Stomach (tissue), 4 donors: Measurements from ENCODE around the gene PTPRD.

Source experiments
- EP300 ChIP-seq: sonication (generic); formaldehyde crosslinking; IDR thresholded peaks from one replicate; pipeline ENCODE4 v1.6.1; 2017; ENCODE audit warnings: antibody characterized with exemption
- POLR2A ChIP-seq, 4 donors: fragments of 450-650 bp; IDR thresholded peaks; one replicate each; pipeline ENCODE4 v1.6.1; 2016; ENCODE audit warnings: antibody characterized with exemption in 4 of 4, control low read depth in 2 of 4, mild to moderate bottlenecking in 1 of 4, moderate library complexity in 1 of 4
- POLR2AphosphoS5 ChIP-seq, 3 donors: sonication (generic); formaldehyde crosslinking; IDR thresholded peaks; one replicate each; pipeline ENCODE4 v1.6.1; 2016; ENCODE audit warnings: antibody characterized with exemption in 3 of 3
- TF ChIP-seq, protein P1 (sequence below), 7 experiments: fragments of 450-650 bp in 4 of 7; fragments of 200-600 bp in 3 of 7; sonication (generic) in 3 of 7; IDR thresholded peaks; one replicate each; pipeline ENCODE4 v1.5.1; 2016 to 2019; ENCODE audit warnings: antibody characterized with exemption in 7 of 7, control low read depth in 2 of 7, mild to moderate bottlenecking in 1 of 7

DNA sequence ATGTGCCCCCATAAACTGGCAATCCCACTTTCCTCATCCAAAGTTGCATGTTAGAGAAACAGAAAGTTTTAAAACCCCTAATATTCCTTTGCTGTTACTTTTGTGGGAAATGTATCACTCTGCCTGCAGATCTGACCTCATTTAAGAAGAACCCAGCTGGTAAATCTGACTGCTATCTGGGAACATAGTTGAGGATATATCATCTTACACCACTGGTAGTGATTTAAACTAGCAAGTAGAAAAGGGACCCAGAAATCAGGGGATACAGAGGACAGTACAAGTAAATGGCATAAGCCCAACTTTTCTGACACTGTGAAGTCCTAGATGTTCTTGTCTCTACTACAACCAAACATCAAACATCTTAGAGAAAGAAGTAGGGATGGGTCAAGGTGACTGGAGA, 1752.7 kb downstream of the PTPRD start:
- TF ChIP-seq, protein P1, sequence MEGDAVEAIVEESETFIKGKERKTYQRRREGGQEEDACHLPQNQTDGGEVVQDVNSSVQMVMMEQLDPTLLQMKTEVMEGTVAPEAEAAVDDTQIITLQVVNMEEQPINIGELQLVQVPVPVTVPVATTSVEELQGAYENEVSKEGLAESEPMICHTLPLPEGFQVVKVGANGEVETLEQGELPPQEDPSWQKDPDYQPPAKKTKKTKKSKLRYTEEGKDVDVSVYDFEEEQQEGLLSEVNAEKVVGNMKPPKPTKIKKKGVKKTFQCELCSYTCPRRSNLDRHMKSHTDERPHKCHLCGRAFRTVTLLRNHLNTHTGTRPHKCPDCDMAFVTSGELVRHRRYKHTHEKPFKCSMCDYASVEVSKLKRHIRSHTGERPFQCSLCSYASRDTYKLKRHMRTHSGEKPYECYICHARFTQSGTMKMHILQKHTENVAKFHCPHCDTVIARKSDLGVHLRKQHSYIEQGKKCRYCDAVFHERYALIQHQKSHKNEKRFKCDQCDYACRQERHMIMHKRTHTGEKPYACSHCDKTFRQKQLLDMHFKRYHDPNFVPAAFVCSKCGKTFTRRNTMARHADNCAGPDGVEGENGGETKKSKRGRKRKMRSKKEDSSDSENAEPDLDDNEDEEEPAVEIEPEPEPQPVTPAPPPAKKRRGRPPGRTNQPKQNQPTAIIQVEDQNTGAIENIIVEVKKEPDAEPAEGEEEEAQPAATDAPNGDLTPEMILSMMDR (IDR thresholded peaks at IDR 0.05) = no peak
- TF ChIP-seq POLR2A (IDR thresholded peaks at IDR 0.05) = no peak
- no peak for TF ChIP-seq EP300
- TF ChIP-seq POLR2AphosphoS5 (IDR thresholded peaks at IDR 0.05) = no peak
